ENCODE measurements around the gene P4HB.

P4HB gene

DNA sequence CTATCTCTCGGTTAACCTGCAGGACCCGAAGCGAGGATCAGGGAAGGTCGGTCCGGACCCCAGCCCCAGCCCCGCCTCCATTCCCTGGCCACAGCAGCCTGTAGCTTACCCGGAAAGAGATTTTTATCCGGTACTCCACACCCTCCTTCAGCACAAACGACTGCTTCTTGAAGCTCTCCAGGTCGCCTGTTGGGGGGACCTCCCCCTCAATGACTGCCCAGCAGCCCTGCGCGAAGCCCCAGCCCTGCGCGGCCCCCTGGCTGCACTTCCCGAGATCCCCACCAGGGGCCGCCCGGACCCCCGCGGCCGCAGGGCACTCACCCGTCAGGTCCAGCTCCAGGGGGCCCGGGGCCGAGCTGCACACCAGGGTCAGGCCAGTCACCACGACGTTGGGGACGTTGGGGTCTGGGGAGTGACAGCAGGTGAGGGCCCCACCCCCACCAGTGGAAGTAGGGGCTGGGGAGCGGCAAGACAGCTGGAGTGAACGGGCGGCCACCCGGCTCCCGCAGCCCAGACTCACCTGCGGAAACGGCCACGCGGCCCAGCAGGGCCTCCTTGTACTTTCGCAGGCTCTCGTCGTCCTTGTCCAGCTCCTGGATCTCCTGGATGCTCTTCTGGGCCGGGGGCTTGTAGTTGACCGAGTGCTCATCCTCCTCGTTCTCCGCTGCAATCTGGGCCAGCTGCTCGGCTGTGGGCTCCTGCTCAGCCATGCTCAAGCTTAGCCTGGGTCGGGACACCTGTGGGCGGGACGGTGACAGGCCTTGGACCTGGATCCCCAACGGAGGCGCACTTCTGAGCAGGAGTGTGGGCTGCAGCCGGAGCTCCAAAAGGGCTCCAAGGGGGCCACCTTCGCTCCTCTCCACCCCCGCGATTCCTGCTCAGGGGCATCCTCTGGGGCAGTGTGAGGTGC is 9.1 kb upstream of the P4HB start:
- no peak for DNase-seq (ENCODE audit: low read depth, low spot score)

DNA sequence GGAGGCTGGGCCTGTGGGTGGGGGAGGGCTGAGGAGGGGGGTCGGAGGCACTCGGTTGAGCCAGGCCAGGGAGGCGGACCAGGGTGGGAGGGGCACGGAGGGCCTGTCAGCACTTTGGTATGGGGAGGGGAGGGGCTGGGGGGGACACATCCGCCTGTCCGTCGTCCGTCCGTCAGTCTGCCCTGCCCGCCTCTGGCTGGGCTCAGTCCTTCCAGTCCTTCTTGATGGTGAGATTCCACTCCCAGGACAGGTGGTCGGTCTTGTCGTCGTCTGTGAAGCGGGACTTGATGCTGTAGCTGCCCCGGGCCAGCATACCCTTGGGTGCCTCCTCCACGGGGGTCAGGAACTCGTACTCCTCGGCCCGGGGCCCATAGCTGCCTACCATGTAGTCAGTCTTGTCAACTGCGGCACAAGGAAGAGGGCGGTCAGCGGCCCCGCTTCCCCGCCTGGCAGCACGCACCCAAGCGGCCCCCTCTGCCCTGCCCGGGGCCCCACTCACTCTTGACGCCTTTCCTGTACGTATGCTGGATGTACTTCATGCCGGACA is 8.4 kb upstream of the P4HB start:
- H3K27ac ChIP-seq: peak overlapping the region; percentile 98

More for the DNA sequence above, 9.1 kb upstream of the P4HB start:
- H3K27ac ChIP-seq: peak overlapping the region; percentile 98

DNA sequence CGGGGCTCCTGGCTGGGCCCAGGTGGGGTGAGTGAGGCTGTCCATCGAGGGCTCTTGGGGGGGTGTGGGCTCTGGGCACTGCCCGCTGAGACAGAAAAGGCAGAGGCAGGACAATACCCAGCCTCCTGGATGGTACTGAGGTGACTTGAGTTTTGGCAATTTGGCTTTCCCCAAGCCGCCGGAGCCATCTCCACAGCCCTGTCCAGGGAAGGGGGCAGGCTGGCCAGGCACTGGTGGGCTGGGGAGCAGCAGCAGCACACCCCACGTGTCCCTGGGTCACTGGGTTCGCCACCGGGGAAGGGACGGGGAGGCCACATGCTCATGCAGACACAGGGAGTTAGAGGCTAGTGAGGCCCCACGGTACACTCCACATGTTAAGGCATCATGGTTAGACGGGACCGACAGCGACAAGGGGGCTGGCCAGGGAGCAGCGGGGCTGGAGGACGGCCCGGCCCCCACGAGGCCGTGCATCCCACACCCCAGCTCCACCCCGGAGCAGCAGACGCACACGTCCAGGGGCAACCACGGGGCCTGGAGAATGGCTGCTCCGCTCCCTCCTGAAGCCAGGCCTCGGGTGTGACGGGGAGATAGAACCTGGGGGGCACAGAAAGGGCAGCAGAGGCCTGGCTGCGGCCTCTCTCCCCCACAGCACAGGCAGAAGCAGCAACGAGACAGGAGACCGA is 7.8 kb upstream of the P4HB start:
- DNase-seq (ENCODE audit: low read depth, low spot score): no peak
- H3K27ac ChIP-seq: peak overlapping the region; percentile 98

More for the DNA sequence above, 8.4 kb upstream of the P4HB start:
- no peak for DNase-seq (ENCODE audit: low read depth, low spot score)

DNA sequence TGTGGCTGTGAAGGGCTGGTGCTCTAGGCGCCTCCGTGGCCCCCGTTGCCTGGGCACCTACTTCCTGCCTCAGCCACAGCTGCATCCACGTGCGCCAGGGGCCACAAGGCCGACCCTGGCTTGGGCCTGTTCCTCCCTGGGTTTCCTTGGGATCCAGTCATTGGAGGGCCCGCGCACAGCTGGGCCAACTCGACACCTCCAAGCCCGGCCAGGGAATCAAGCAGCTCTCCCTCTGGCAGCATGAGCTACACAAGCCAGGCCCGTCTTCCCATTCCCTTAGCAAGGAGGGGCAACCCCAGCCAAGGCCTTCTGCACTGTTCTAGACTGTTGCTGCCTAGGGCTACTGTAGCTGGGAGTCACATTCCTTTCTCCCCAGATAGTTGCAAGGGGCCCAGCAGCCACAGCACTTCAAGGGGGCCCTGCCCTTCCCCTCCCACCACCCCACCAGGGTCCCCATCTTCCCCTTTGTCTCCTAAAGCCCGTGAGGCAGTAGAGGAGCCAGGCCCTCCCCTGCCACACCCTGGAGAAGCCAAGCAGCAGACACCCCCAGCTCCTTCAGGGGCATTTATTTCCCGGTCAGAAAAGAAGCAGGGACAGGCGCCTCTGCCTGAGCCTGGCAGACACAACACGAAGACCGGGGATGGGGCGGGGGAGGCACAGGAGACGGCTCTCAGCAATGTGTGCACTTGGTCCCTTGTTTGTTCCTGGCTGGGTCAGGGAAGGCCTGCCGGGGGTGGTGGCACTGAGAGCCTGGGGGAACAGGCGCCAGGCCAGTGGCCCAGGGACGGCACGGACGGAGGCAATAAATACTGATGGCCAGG is 7.0 kb upstream of the P4HB start:
- no peak for DNase-seq (ENCODE audit: low read depth, low spot score)
- peak overlapping the region; percentile 98 for H3K27ac ChIP-seq

GRCh38 chr17:81866440-81867169 is 6.3 kb upstream of the P4HB start:
- DNase-seq (ENCODE audit: low read depth, low spot score): no peak
- peak overlapping the region; percentile 98 for H3K27ac ChIP-seq

DNA sequence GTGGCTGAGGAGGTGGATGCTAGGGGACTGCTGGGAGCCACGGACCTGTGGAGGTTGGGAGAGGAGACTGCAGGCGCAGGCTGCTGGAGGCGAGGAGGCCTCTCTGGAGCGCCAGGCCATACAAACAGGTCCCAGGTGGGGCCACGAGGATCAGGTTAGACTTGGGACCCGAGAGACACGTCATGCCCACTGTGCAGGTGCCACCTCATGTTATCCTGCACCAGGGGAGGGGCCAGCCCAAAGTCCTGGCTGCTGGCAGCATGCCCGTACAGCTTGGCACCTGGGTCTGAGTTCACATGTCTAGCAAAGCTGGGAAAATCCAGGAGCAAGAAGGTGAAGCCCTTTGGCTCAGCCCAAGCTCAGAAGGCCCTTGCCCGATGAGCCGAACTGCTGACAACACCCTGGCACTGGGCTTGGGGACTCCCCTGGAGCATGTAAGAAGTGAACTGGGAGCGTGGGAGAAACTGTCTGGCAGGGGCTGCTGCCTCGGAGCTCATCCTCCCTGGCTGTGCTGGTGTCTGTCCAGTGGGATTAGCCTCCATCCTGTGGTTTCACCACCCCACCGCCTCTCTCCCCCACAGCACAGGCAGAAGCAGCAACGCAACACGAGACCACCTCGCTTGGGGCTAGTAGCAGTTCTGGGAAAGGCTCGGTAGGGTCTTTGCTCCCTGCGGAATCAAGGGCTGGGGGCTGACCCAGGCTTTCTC is 5.6 kb upstream of the P4HB start:
- no peak for DNase-seq (ENCODE audit: low read depth, low spot score)
- peak overlapping the region; percentile 98 for H3K27ac ChIP-seq

DNA sequence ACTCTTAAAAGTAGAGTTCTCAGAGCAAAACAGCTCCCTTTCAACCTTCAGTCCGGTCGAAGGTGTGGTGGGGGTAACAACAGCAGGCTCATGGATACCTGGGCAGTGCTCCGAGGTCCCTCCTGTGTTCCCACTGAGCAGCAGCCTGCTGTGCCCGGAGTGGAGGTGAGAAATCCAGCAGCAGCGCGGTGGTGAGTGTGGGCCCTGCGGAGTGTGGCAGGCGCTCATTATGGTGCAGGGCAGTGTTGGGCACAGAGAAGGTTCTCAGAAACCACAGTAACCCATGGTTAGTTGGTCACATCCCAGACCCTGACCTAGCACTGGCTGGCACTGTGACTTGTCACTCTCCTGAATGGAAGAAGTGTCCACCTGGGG is 5.0 kb upstream of the P4HB start:
- peak overlapping the region; percentile 98 for H3K27ac ChIP-seq

GRCh38 chr17:81863833-81864768 is 3.8 kb upstream of the P4HB start:
- DNase-seq (ENCODE audit: low read depth, low spot score): no peak
- H3K27ac ChIP-seq: peak overlapping the region; percentile 8

More for the DNA sequence above, 5.0 kb upstream of the P4HB start:
- DNase-seq (ENCODE audit: low read depth, low spot score): no peak

DNA sequence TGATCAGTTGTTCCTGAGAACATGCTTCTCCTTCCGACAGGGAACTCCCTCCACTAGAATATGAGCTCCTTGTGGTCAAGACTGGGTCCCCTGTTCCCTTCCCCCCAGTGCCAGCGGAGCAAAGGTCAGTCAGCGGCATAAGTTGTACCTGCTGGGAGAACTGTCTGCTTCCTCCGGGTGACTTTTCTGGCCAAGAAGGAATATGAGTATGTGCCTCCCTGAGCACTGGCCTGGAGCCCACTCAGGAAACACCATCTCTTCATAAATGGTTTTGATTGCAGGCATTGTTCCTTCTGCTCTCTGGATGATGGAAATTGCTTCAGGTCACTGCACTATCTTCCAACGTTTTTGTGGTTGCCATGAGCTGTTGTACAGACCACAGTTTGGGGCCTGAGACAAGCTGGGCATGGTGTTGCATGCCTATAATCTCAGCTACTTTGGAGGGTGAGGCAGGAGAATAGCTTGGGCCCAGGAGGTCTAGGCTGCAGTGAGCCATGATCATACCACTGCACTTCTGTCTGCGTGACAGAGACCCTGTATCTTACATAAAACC is 2.9 kb upstream of the P4HB start:
- no peak for DNase-seq (ENCODE audit: low read depth, low spot score)
- peak overlapping the region; percentile 8 for H3K27ac ChIP-seq

DNA sequence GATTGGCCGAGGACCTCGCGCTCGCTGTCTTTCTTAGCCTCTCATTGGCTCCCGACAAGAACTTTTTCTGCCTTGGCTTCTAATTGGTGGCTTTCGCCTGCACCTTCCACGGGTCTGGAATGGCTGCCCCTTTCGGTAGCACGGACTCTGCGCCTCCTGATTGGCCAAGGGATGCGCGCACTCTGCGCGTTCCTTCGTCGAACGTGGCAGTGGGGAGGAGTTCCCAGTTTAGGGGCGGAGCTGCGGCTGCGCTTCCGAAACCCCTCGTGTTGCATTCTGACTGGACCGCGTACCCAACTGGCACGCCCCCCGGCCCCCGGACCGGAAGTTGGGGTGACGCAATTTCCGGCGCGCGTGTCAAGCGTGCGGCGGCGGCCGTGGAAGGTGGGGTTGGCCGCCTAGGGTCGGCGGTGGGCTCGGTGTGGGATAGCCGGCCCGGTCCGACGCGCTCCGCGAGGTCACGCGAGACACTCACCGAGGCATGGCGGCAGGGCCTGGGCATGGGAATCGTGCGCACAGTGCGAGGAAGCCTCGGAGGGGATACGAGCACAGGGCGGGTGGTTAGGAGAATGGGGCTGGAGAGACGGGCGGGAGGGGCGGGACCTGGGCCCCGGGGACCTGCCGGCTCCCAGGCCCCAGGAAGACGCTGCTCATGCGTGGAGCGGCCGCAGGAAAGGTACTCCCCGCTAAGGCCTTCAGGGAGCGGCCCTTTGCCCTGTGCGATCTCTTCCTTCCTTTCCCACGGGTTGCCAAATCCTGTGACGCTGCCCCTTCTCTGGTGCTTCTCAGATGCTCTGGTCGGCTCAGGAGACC is 627 bp upstream of the P4HB start:
- DNase-seq (ENCODE audit: low read depth, low spot score): peak; percentile 100
- peak overlapping the region; percentile 95 for H3K27ac ChIP-seq

- H3K27ac ChIP-seq: peak overlapping the region; percentile 95
- no peak for DNase-seq (ENCODE audit: low read depth, low spot score)
Measured at GRCh38 chr17:81858967-81859905, 1.1 kb downstream of the P4HB start.

- peak overlapping the region; percentile 95 for H3K27ac ChIP-seq
Measured at GRCh38 chr17:81858170-81858966, 2.0 kb downstream of the P4HB start.

DNA sequence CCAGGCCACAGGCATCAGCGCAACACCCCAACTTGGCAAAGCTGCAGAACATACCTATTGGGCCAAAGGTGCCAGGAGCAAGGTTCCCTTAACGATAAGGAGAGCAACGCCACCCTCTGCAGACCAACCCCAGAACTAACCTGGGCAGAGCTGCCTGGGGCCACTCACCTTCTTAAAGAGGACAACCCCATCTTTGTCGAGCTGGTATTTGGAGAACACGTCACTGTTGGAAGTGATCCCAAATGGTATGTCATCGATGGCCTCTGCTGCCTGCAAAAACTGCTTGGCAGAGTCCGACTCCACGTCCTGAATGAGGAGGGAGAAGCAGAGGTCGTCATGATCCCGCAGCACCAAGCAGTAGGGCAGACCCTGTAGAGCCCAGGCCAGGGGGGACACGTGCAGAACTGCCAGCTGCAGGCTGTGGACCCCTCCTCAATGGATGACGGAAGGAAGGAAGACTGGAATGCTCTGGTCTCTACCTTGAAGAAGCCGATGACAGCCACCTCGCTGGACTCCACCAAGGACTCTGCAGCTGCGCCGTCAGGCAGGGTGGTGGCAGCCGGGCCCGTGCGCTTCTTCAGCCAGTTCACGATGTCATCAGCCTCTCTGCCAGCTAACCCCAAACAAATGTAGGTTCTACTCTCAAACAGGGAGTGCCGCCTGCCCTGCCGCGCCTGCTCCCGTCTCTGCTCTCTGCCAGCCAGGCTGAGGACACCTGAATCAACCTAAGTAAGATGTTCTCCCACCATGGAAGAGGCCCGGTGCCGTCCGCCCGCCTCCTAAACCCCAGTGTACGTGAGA is 5.2 kb downstream of the P4HB start:
- peak overlapping the region; percentile 65 for H3K27ac ChIP-seq
- no peak for DNase-seq (ENCODE audit: low read depth, low spot score)

More at GRCh38 chr17:81858170-81858966, 2.0 kb downstream of the P4HB start:
- no peak for DNase-seq (ENCODE audit: low read depth, low spot score)

- DNase-seq (ENCODE audit: low read depth, low spot score): no peak
- H3K27ac ChIP-seq: no peak overlapping the region
Measured at GRCh38 chr17:81852237-81852636, 8.1 kb downstream of the P4HB start.

Measured in epithelial cell of prostate (primary cell).